Activated CD8-positive, alpha-beta T cell treated with anti-CD3 and anti-CD28 coated beads for 36 hours (primary cell): ENCODE results near the gene PAPOLA. TPM values are rescaled to one million over a fixed set of nuclear protein-coding genes. Genes with fewer than 3 reads are reported as not detected.

Source experiments
- ATAC-seq: fragments of 200-7000 bp; cut with Tn5 transposase; one replicate; pipeline ENCODE4 v1.10.0; 2021; ENCODE audit warnings: mild to moderate bottlenecking, moderate library complexity
- CTCF ChIA-PET: fragments of 350-600 bp; sonication (Branson Sonifier 250); formaldehyde crosslinking; loops from one replicate; lab custom pipeline; 2021; ENCODE audit warnings: antibody characterized with exemption; lab: Charles Lee
- POLR2A ChIA-PET: fragments of 350-600 bp; sonication (Branson Sonifier 250); formaldehyde crosslinking; loops from one replicate; lab custom pipeline; 2021; ENCODE audit warnings: antibody characterized with exemption; lab: Charles Lee
- DNase-seq: peaks from one replicate; pipeline ENCODE4 v3.0.0-alpha.2; 2020
- H3K27ac Mint-ChIP-seq: one replicate; pipeline ENCODE4 v1.8.0; 2021; ENCODE audit warnings: mild to moderate bottlenecking, mixed read lengths
- H3K27me3 Mint-ChIP-seq: one replicate; pipeline ENCODE4 v1.8.0; 2021; ENCODE audit warnings: mixed read lengths
- H3K36me3 Mint-ChIP-seq: one replicate; pipeline ENCODE4 v1.8.0; 2021; ENCODE audit warnings: low read depth, mixed read lengths
- H3K4me1 Mint-ChIP-seq: one replicate; pipeline ENCODE4 v1.8.0; 2021; ENCODE audit warnings: low read depth, mixed read lengths
- H3K4me3 Mint-ChIP-seq: one replicate; pipeline ENCODE4 v1.8.0; 2021; ENCODE audit warnings: mild to moderate bottlenecking, moderate library complexity, mixed read lengths
- H3K9me3 Mint-ChIP-seq: one replicate; pipeline ENCODE4 v1.8.0; 2021; ENCODE audit warnings: mixed read lengths
- intact Hi-C: fragments of 100-400 bp; cut with micrococcal nuclease; formaldehyde crosslinking; loops from one replicate; pipeline ENCODE4 v1.10.0; 2022
- total RNA-seq, 2 experiments: library from RNA; stranded (reverse); gene quantifications; one replicate each; pipeline ENCODE4 v1.2.3, GENCODE V29; 2021
- TF ChIP-seq, protein P1 (sequence below): fragments of 200-600 bp; IDR thresholded peaks from one replicate; pipeline ENCODE4 v1.8.0; 2022; ENCODE audit warnings: antibody characterized with exemption, mild to moderate bottlenecking

Gene PAPOLA
- total RNA-seq, 2 experiments from 2014 or later: 176 to 178 TPM

DNA sequence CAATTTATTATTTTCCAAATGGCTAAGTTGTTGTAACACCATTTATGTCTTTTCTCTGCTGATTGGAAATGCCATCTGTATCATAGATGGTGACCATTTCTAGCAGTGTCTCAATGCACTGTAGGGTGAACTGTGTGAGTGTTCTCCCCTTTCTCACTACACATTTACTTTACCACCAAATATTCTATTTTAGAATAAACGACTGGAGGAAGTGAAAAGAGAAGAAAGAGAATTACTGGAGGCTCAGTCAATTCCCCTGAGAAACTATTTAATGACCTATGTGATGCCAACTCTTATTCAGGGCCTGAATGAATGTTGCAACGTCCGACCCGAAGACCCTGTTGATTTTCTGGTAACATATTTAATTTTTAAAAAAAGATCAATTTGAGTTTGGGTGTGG, 15.5 kb upstream of the PAPOLA start:
- Mint-ChIP-seq H3K27me3 (peaks cover 6% of the 10 kb centered on the region), H3K4me1 (no peaks in the 10 kb centered on the region), H3K9me3 (no peaks in the 10 kb centered on the region), H3K36me3 (no peaks in the 10 kb centered on the region), H3K27ac (no peak overlapping the region), H3K4me3 (no peak overlapping the region)
- ChIA-PET POLR2A (no interaction called here), CTCF (no interaction called here)
- ATAC-seq: no peak
- intact Hi-C loops: no loop called here
- DNase-seq: no peak
- TF ChIP-seq, protein P1, sequence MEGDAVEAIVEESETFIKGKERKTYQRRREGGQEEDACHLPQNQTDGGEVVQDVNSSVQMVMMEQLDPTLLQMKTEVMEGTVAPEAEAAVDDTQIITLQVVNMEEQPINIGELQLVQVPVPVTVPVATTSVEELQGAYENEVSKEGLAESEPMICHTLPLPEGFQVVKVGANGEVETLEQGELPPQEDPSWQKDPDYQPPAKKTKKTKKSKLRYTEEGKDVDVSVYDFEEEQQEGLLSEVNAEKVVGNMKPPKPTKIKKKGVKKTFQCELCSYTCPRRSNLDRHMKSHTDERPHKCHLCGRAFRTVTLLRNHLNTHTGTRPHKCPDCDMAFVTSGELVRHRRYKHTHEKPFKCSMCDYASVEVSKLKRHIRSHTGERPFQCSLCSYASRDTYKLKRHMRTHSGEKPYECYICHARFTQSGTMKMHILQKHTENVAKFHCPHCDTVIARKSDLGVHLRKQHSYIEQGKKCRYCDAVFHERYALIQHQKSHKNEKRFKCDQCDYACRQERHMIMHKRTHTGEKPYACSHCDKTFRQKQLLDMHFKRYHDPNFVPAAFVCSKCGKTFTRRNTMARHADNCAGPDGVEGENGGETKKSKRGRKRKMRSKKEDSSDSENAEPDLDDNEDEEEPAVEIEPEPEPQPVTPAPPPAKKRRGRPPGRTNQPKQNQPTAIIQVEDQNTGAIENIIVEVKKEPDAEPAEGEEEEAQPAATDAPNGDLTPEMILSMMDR: no peak

DNA sequence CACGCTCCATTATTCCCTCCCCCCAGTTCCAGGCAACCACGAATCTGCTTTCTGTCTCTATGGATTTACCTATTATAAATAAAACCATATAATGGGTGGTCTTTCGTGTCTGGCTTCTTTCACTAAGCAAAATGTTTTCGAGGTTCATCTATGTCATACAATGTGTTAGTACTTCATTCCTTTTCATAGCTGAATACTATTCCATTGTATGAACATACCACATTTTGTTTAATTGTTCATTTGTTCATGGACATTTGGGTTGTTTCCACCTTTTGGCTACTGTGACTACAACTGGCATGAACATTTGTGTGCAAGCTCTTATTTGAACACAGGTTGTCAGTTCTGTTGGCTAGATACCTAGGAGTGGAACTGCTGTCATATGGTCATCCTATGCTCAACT, 12.9 kb upstream of the PAPOLA start:
- POLR2A ChIA-PET: no interaction called here
- CTCF ChIA-PET: no interaction called here
- H3K4me1 Mint-ChIP-seq: peaks cover 4% of the 10 kb centered on the region
- intact Hi-C loops: no loop called here
- no peak overlapping the region for H3K27ac Mint-ChIP-seq
- DNase-seq: no peak
- peaks cover 7% of the 10 kb centered on the region for H3K27me3 Mint-ChIP-seq
- no peaks in the 10 kb centered on the region for H3K9me3 Mint-ChIP-seq
- TF ChIP-seq, protein P1: no peak
- H3K4me3 Mint-ChIP-seq: no peak overlapping the region
- no peak for ATAC-seq
- no peaks in the 10 kb centered on the region for H3K36me3 Mint-ChIP-seq

DNA sequence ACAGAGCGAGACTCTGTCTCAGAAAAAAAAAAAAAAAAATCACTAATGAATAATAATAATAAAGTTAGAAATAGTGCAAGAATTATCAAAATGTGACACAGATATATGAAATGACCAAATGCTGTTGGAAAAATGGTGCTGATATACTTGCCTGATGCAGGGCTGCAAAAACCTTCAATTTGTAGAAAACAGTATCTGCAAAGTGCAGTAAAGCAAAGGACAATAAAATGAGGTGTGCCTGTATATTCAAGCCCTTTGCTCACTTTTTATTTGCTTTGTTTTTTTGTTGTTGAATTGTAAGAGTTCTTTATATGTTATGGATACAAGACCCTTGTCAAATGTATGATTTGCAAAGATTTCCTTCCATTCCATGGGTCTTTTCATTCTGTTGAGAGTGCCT, 9.0 kb upstream of the PAPOLA start:
- TF ChIP-seq, protein P1: no peak
- Mint-ChIP-seq H3K27me3 (peaks cover 21% of the 10 kb centered on the region), H3K9me3 (no peaks in the 10 kb centered on the region), H3K4me1 (peaks cover 14% of the 10 kb centered on the region), H3K27ac (no peak overlapping the region), H3K4me3 (no peak overlapping the region), H3K36me3 (no peaks in the 10 kb centered on the region)
- CTCF ChIA-PET: no interaction called here
- ATAC-seq: no peak
- POLR2A ChIA-PET: no interaction called here
- intact Hi-C loops: no loop called here
- no peak for DNase-seq

DNA sequence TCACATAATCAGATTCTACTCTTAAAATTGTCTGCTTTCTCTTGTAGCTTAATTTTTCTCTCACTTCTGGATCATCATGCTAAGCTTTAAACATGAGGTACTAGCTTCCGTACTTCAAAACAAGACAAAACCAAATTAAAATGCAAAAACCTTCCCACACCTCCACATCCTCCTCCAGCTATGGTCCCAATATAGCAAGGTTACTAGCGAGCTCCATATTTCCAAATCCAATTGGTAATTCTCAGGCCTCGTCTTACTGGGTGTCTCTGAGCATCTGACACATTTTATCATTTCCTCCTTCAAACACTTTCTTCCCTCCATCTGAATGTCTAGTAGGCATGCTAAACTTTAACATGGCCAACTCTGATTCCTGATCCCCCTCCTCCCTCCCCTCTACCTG, 7.9 kb upstream of the PAPOLA start:
- intact Hi-C loops: no loop called here
- ChIA-PET CTCF (no interaction called here), POLR2A (interaction anchor here (0.6 kb wide), 1 partner anchor 94 kb away, joined by 3 read pairs; no protein-coding TSS in a partner anchor)
- DNase-seq (no peak), ATAC-seq (no peak)
- TF ChIP-seq, protein P1: no peak
- Mint-ChIP-seq H3K36me3 (no peaks in the 10 kb centered on the region), H3K4me3 (no peak overlapping the region), H3K27me3 (peaks cover 21% of the 10 kb centered on the region), H3K9me3 (no peaks in the 10 kb centered on the region), H3K4me1 (peaks cover 14% of the 10 kb centered on the region), H3K27ac (no peak overlapping the region)

DNA sequence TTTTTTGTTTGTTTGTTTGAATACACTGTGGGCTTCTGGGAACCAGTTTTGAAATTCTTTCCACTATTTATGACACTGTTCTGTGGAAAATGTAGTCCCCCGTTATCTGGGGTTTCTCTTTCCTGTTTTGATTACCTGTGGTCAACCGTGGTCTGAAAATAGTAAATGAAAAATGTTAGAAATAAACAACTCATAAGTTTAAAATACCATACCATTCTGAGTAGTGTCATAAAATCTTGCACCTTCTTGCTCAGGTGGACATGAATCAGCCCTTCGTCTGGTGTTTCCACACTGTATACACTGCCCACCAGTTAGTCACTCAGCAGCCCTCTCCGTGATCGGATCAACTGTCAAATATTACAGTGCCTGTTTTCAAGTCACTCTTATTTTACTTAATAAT, 5.1 kb upstream of the PAPOLA start:
- ChIA-PET CTCF (no interaction called here), POLR2A (no interaction called here)
- Mint-ChIP-seq H3K27ac (no peak overlapping the region), H3K27me3 (peaks cover 18% of the 10 kb centered on the region), H3K4me3 (no peak overlapping the region), H3K4me1 (peaks cover 19% of the 10 kb centered on the region), H3K9me3 (no peaks in the 10 kb centered on the region), H3K36me3 (peaks cover 5% of the 10 kb centered on the region)
- TF ChIP-seq, protein P1: no peak
- DNase-seq (peak; percentile 16), ATAC-seq (no peak)
- intact Hi-C loops: no loop called here
